A549 (cell line): ENCODE data around the gene PDPR.
"Not testable (repeated sequence)": the region's sequence is repeated elsewhere in the genome, so short reads cannot be mapped to it uniquely, and the experiment has no call there.

ENCODE experiments used
- CTCF ChIP-seq: fragments of >200 bp; sonication (Bioruptor Twin); formaldehyde crosslinking; IDR thresholded peaks from 3 replicates; pipeline ENCODE4 v1.5.1; 2016
- EP300 ChIP-seq, 2 experiments: fragments of >200 bp; sonication (Bioruptor Twin); formaldehyde crosslinking; IDR thresholded peaks; 2 replicates in 1 of 2; 3 replicates in 1 of 2; pipeline ENCODE4 v1.6.1; 2016 to 2017
- ESRRA ChIP-seq: fragments of 150-350 bp; IDR thresholded peaks from 2 replicates; pipeline ENCODE4 v1.6.1; 2014; ENCODE audit warnings: mild to moderate bottlenecking, low read length, borderline replicate concordance
- POLR2A ChIP-seq: IDR thresholded peaks from 2 replicates; pipeline ENCODE4 v1.6.1; 2012; ENCODE audit warnings: mild to moderate bottlenecking, low read length
- RAD21 ChIP-seq, 2 experiments: fragments of >200 bp in 1 of 2; sonication (Bioruptor Twin) in 1 of 2; formaldehyde crosslinking in 1 of 2; IDR thresholded peaks in 1 of 2; conservative IDR thresholded peaks in 1 of 2; 2 replicates in 1 of 2; 3 replicates in 1 of 2; pipeline ENCODE4 v1.6.1; 2012 to 2018; ENCODE audit warnings: inconsistent platforms in 1 of 2
- RARB ChIP-seq: fragments of 250-450 bp; sonication (Bioruptor Pico); IDR thresholded peaks from 2 replicates; pipeline ENCODE4 v1.8.0; 2021; ENCODE audit warnings: mild to moderate bottlenecking, moderate library complexity

DNA sequence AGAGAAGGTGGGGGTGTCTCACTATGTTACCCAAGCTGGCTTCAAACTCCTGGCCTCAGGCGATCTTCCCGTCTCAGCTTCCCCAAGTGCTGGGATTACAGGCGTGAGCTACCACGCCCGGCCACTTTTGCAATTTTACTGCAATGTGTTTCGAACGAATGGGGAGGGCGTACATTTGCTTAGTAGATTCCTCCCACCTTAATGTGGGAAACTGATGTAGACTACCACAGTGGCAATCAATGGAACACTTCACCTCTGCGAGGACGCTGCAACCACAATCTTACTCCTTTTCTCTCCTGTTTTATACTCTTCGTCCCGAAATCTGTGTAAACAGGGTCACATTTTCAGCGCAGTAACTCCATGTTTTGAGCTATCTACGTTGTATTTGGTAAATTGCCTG lies 47.4 kb upstream of the PDPR start:
- TF ChIP-seq ESRRA; CTCF; RARB; EP300 (IDR thresholded peaks at IDR 0.05); POLR2A; RAD21 (conservative IDR thresholded peaks at IDR 0.05 in 1 of 2, IDR thresholded peaks at IDR 0.05 in 1 of 2): not testable (repeated sequence)
